H1 (cell line): ENCODE results near the gene DUOXA1. TPM values are rescaled to one million over a fixed set of nuclear protein-coding genes. Genes with fewer than 3 reads are reported as not detected.

ENCODE experiments used
- CTCF ChIA-PET: fragments of 300-600 bp; sonication (Branson Sonifier 250); formaldehyde crosslinking; loops from one replicate; lab custom pipeline; 2021; ENCODE audit not compliant: partially characterized antibody; lab: Charles Lee
- POLR2A ChIA-PET: fragments of 300-600 bp; sonication (Branson Sonifier 250); formaldehyde crosslinking; loops from one replicate; lab custom pipeline; 2021; ENCODE audit warnings: inconsistent platforms; ENCODE audit not compliant: partially characterized antibody; lab: Charles Lee
- DNase-seq, 2 experiments: peaks; one replicate each; pipeline versions ENCODE4 v3.0.0 to v3.0.0-alpha.2; 2010 to 2022; ENCODE audit warnings: low spot score in 2 of 2, low read depth in 1 of 2, mixed read lengths in 1 of 2
- FAIRE-seq: peaks from 2 replicates; lab custom pipeline; 2011; peaks lifted over from hg19 to GRCh38; lab: Jason Lieb, UNC
- H2AFZ ChIP-seq: 2 replicates; pipeline ENCODE4 v1.8.1; 2012; ENCODE audit warnings: low read length, inconsistent platforms
- H2AK5ac ChIP-seq: 2 replicates; pipeline ENCODE4 v1.6.1; 2013; ENCODE audit warnings: low read depth, low read length
- H2BK120ac ChIP-seq: replicated peaks from 2 replicates; pipeline ENCODE3; 2013; ENCODE audit warnings: low read depth, low read length, inconsistent platforms
- H2BK12ac ChIP-seq: 2 replicates; pipeline ENCODE4 v1.6.1; 2013; ENCODE audit warnings: low read depth, low read length
- H2BK15ac ChIP-seq: 2 replicates; pipeline ENCODE4 v1.6.1; 2013; ENCODE audit warnings: low read length
- H2BK20ac ChIP-seq: 2 replicates; pipeline ENCODE4 v1.6.1; 2013; ENCODE audit warnings: low read length
- H2BK5ac ChIP-seq: 2 replicates; pipeline ENCODE4 v1.6.1; 2013; ENCODE audit warnings: low read depth, low read length
- H3K14ac ChIP-seq: 2 replicates; pipeline ENCODE4 v1.6.1; 2013; ENCODE audit warnings: inconsistent platforms; ENCODE audit not compliant: insufficient read length
- H3K18ac ChIP-seq: 2 replicates; pipeline ENCODE4 v1.6.1; 2013; ENCODE audit warnings: low read length; ENCODE audit errors: extremely low read depth
- H3K23ac ChIP-seq: 2 replicates; pipeline ENCODE4 v1.6.1; 2013; ENCODE audit warnings: inconsistent platforms; ENCODE audit not compliant: insufficient read length
- H3K23me2 ChIP-seq: 2 replicates; pipeline ENCODE4 v1.6.1; 2013; ENCODE audit warnings: low read depth, low read length
- H3K27ac ChIP-seq: 2 replicates; pipeline ENCODE4 v1.6.1; 2011; ENCODE audit warnings: low read depth, low read length, inconsistent platforms
- H3K27me3 ChIP-seq, 4 experiments: replicated peaks in 1 of 4; 1 replicate in 1 of 4; 2 replicates in 3 of 4; pipeline versions ENCODE4 v1.6.1 to v1.8.1; 2011 to 2013; ENCODE audit warnings: low read length in 3 of 4, mild to moderate bottlenecking in 3 of 4, inconsistent platforms in 2 of 4, mixed read lengths in 2 of 4, moderate library complexity in 1 of 4; ENCODE audit not compliant: control insufficient read depth in 3 of 4, insufficient read depth in 3 of 4; ENCODE audit errors: extremely low read depth in 1 of 4
- H3K36me3 ChIP-seq, 4 experiments: 2 replicates each; pipeline versions ENCODE4 v1.6.1 to v1.8.1; 2011 to 2013; ENCODE audit warnings: mild to moderate bottlenecking in 4 of 4, low read length in 3 of 4, moderate library complexity in 2 of 4, control low read depth in 1 of 4, inconsistent platforms in 1 of 4; ENCODE audit not compliant: insufficient read depth in 4 of 4, control insufficient read depth in 2 of 4
- H3K4ac ChIP-seq: replicated peaks from 2 replicates; pipeline ENCODE3; 2013; ENCODE audit warnings: low read length, low read depth, mixed read lengths, inconsistent platforms; ENCODE audit not compliant: insufficient read length
- H3K4me1 ChIP-seq, 4 experiments: replicated peaks in 1 of 4; 1 replicate in 1 of 4; 2 replicates in 3 of 4; pipeline versions ENCODE4 v1.6.1 to v1.8.1; 2011 to 2013; ENCODE audit warnings: low read length in 3 of 4, inconsistent platforms in 2 of 4, mixed read lengths in 1 of 4; ENCODE audit not compliant: insufficient read depth in 4 of 4, control insufficient read depth in 3 of 4
- H3K4me2 ChIP-seq, 2 experiments: 2 replicates each; pipeline versions ENCODE4 v1.6.1 to v1.8.1; 2011 to 2013; ENCODE audit warnings: low read depth in 2 of 2, low read length in 2 of 2, control low read depth in 1 of 2, inconsistent platforms in 1 of 2, mild to moderate bottlenecking in 1 of 2; ENCODE audit not compliant: insufficient read depth in 1 of 2
- H3K4me3 ChIP-seq, 4 experiments: fragments of 200-600, 300-600 bp in 1 of 4; sonication (generic), shearing (Covaris generic), sonication (Bioruptor Twin) in 1 of 4; 2 replicates each; pipeline versions ENCODE4 v1.5.1 to v1.8.1; 2011 to 2016; ENCODE audit warnings: low read length in 4 of 4, low read depth in 3 of 4, control low read depth in 2 of 4, inconsistent platforms in 2 of 4, mild to moderate bottlenecking in 2 of 4, mixed read lengths in 1 of 4, moderate library complexity in 1 of 4; ENCODE audit not compliant: insufficient read depth in 2 of 4; ENCODE audit errors: extremely low read depth in 1 of 4
- H3K56ac ChIP-seq: replicated peaks from 2 replicates; pipeline ENCODE3; 2013; ENCODE audit warnings: low read depth, mild to moderate bottlenecking, mixed read lengths, low read length, inconsistent platforms; ENCODE audit not compliant: insufficient read length
- H3K79me1 ChIP-seq: 2 replicates; pipeline ENCODE4 v1.6.1; 2013; ENCODE audit warnings: low read depth, low read length, control low read depth
- H3K79me2 ChIP-seq, 2 experiments: 2 replicates each; pipeline versions ENCODE4 v1.6.1 to v1.8.1; 2012 to 2013; ENCODE audit warnings: low read length in 2 of 2, mild to moderate bottlenecking in 2 of 2, inconsistent platforms in 1 of 2; ENCODE audit not compliant: insufficient read depth in 2 of 2, control insufficient read depth in 1 of 2
- H3K9ac ChIP-seq, 4 experiments: replicated peaks in 1 of 4; 1 replicate in 1 of 4; 2 replicates in 3 of 4; pipeline versions ENCODE4 v1.6.1 to v1.8.1; 2011 to 2013; ENCODE audit warnings: low read depth in 3 of 4, low read length in 3 of 4, control low read depth in 2 of 4, mild to moderate bottlenecking in 2 of 4, moderate library complexity in 2 of 4, inconsistent platforms in 1 of 4; ENCODE audit errors: extremely low read depth in 1 of 4
- H3K9me3 ChIP-seq, 2 experiments: 2 replicates each; pipeline versions ENCODE4 v1.6.1 to v1.8.1; 2012 to 2013; ENCODE audit warnings: mild to moderate bottlenecking in 2 of 2, moderate library complexity in 2 of 2, control low read depth in 1 of 2, inconsistent platforms in 1 of 2, low read depth in 1 of 2, low read length in 1 of 2, mixed read lengths in 1 of 2; ENCODE audit not compliant: insufficient read depth in 2 of 2
- H4K20me1 ChIP-seq, 2 experiments: replicated peaks in 1 of 2; 2 replicates each; pipeline versions ENCODE3 to v1.8.1; 2011 to 2013; ENCODE audit warnings: inconsistent platforms in 2 of 2, low read length in 2 of 2, mild to moderate bottlenecking in 1 of 2; ENCODE audit not compliant: insufficient read depth in 2 of 2, control insufficient read depth in 1 of 2
- H4K5ac ChIP-seq: 2 replicates; pipeline ENCODE4 v1.6.1; 2013; ENCODE audit warnings: low read length, low read depth, mixed read lengths, inconsistent platforms; ENCODE audit not compliant: insufficient read length
- H4K8ac ChIP-seq: 2 replicates; pipeline ENCODE4 v1.8.0; 2013; ENCODE audit warnings: mild to moderate bottlenecking, moderate library complexity, low read length, inconsistent platforms; ENCODE audit not compliant: insufficient read depth; ENCODE audit errors: extremely low read depth
- H4K91ac ChIP-seq: replicated peaks from 2 replicates; pipeline ENCODE3; 2013; ENCODE audit warnings: low read length, mixed read lengths, inconsistent platforms; ENCODE audit not compliant: insufficient read length
- EGR1 ChIP-seq: IDR thresholded peaks from 2 replicates; pipeline ENCODE4 v1.6.1; 2011; ENCODE audit warnings: low read depth, low read length, borderline replicate concordance
- MAFK ChIP-seq: IDR thresholded peaks from 2 replicates; pipeline ENCODE4 v1.6.1; 2012; ENCODE audit warnings: low read depth, mild to moderate bottlenecking, improper control_type of control experiment, low read length
- NANOG ChIP-seq: IDR thresholded peaks from 2 replicates; pipeline ENCODE4 v1.6.1; 2011; ENCODE audit warnings: low read length, low read depth, mild to moderate bottlenecking, inconsistent platforms; ENCODE audit not compliant: insufficient read depth, poor library complexity, severe bottlenecking
- PHF8 ChIP-seq: fragments of 200-600 bp; sonication (generic); conservative IDR thresholded peaks from 2 replicates; pipeline ENCODE4 v1.7.1; 2012; ENCODE audit warnings: low read depth, mild to moderate bottlenecking, inconsistent platforms, low read length, moderate library complexity
- POLR2A ChIP-seq, 2 experiments: IDR thresholded peaks; 1 replicate in 1 of 2; 2 replicates in 1 of 2; pipeline ENCODE4 v1.6.1; 2011; ENCODE audit warnings: low read depth in 2 of 2, low read length in 2 of 2, mild to moderate bottlenecking in 2 of 2; ENCODE audit errors: control extremely low read depth in 1 of 2
- POU5F1 ChIP-seq: IDR thresholded peaks from 2 replicates; pipeline ENCODE4 v1.6.1; 2011; ENCODE audit warnings: low read depth, mild to moderate bottlenecking, low read length, moderate library complexity
- WGBS, 2 experiments: shearing (Covaris generic) in 1 of 2; methylation state at CpG; one replicate each; pipeline versions ENCODE4 v1.1.6 to v1.1.7; 2013 to 2015; ENCODE audit warnings: low lambda C conversion rate in 2 of 2, mixed read lengths in 2 of 2, inconsistent platforms in 1 of 2, low coverage in 1 of 2, missing lambda C conversion rate in 1 of 2; ENCODE audit not compliant: insufficient replicate concordance in 2 of 2, insufficient coverage in 1 of 2, insufficient read length in 1 of 2; ENCODE audit errors: extremely low coverage in 1 of 2, missing lambda C conversion rate in 1 of 2; 5-methylcytosine and 5-hydroxymethylcytosine counted together
- polyA plus RNA-seq, 7 experiments: library from polyadenylated mRNA; depleted of rRNA in 3 of 7; stranded (reverse) in 5 of 7; unstranded in 2 of 7; fragments of >200 nt in 5 of 7; fragments of 200-250 nt in 2 of 7; gene quantifications; 1 replicate in 5 of 7; 2 replicates in 1 of 7; 4 replicates in 1 of 7; pipeline versions ENCODE4 v1.2.1 to v1.2.3, GENCODE V29; 2011 to 2013; ENCODE audit warnings: missing spikeins in 2 of 7, mixed read lengths in 2 of 7
- total RNA-seq: library from RNA; stranded (reverse); fragmentation: NEBNext Ultra II Directional; extraction: Animal tissue kit (Norgen Biotek cat#: 25700); gene quantifications from 2 replicates; pipeline ENCODE4 v1.2.1, GENCODE V29; 2021

Gene DUOXA1
- total and polyA plus RNA-seq, 2 of the 8 experiments (the other 6 are each of a cell fraction or from before 2014, with no cell fraction given) = 0.18 TPM; not detected in 1

GRCh38 chr15:45084163-45084562 is 45.5 kb downstream of the DUOXA1 start:
- H3K56ac ChIP-seq = no peak overlapping the region
- CTCF ChIA-PET = interaction anchor here (1.4 to 1.6 kb wide), 2 partner anchors 34 to 37 kb away, joined by 4 to 6 read pairs; no protein-coding TSS in a partner anchor
- H3K4ac ChIP-seq = no peak overlapping the region
- H3K79me1 ChIP-seq = no peaks in the 10 kb centered on the region
- H3K79me2 ChIP-seq = no peaks in the 10 kb centered on the region
- no peaks in the 10 kb centered on the region for H4K20me1 ChIP-seq
- H2BK15ac ChIP-seq = no peak overlapping the region
- H3K36me3 ChIP-seq = no peaks in the 10 kb centered on the region
- no peaks in the 10 kb centered on the region for H3K4me1 ChIP-seq
- H4K8ac ChIP-seq = no peak overlapping the region
- POLR2A ChIA-PET = no interaction called here
- H3K9ac ChIP-seq = no peak overlapping the region
- no peak overlapping the region for H3K14ac ChIP-seq
- no peaks in the 10 kb centered on the region for H3K9me3 ChIP-seq
- H3K4me3 ChIP-seq = no peak overlapping the region
- DNase-seq (no peak), FAIRE-seq (no peak)
- H3K23me2 ChIP-seq = no peaks in the 10 kb centered on the region
- 91% methylated on average over 3 of the region's 3 CpGs; no CpG with 5 or more reads in 1 of the 2 experiments for WGBS, 2 experiments
- H2AFZ ChIP-seq = no peak overlapping the region
- H3K27ac ChIP-seq = no peak overlapping the region
- H3K27me3 ChIP-seq = no peaks in the 10 kb centered on the region
- no peak overlapping the region for H3K23ac ChIP-seq
- no peak overlapping the region for H2BK120ac ChIP-seq
- no peak overlapping the region for H2AK5ac ChIP-seq
- no peak overlapping the region for H4K91ac ChIP-seq
- no peak overlapping the region for H4K5ac ChIP-seq
- H3K18ac ChIP-seq = no peak overlapping the region
- no peak overlapping the region for H2BK12ac ChIP-seq
- H3K4me2 ChIP-seq = no peak overlapping the region
- H2BK20ac ChIP-seq = no peak overlapping the region
- TF ChIP-seq NANOG (no peak), EGR1 (no peak), POLR2A (IDR thresholded peaks at IDR 0.05; ENCODE audit: control extremely low read depth in 1 of 2, low read depth in 2 of 2, low read length in 2 of 2) (no peak), MAFK (no peak), PHF8 (no peak), POU5F1 (no peak)
- no peak overlapping the region for H2BK5ac ChIP-seq
